IMR-90 (cell line): ENCODE measurements around the gene RGP1. TPM values are rescaled to one million over a fixed set of nuclear protein-coding genes. Genes with fewer than 3 reads are reported as not detected.

Experiments
- ATAC-seq: fragments of 200-7000 bp; cut with Tn5 transposase; 2 replicates; pipeline ENCODE4 v1.9.1; 2020; ENCODE audit warnings: low read depth, mild to moderate bottlenecking, moderate library complexity
- BruUV-seq: library from RNA; stranded (reverse); fragments of 400-500 nt; replicated peaks from 2 replicates; lab custom pipeline; 2021; lab: Mats Ljungman, UMichigan
- CTCF ChIA-PET: fragments of 300-600 bp; formaldehyde crosslinking; extraction: SDS; loops from one replicate; lab custom pipeline; 2021; ENCODE audit warnings: antibody characterized with exemption; lab: Yijun Ruan, JAX
- POLR2A ChIA-PET: fragments of 300-600 bp; sonication (Branson Sonifier 250); formaldehyde crosslinking; loops from one replicate; lab custom pipeline; 2022; ENCODE audit warnings: antibody characterized with exemption; ENCODE audit not compliant: unreplicated experiment; lab: Charles Lee
- DNase-seq: peaks from one replicate; pipeline ENCODE4 v3.0.0; 2013
- H2AFZ ChIP-seq: replicated peaks from 2 replicates; pipeline ENCODE3; 2013; ENCODE audit warnings: low read length, mild to moderate bottlenecking; ENCODE audit not compliant: poor library complexity
- H2AK5ac ChIP-seq: 2 replicates; pipeline ENCODE4 v1.6.1; 2013; ENCODE audit warnings: low read depth, low read length, inconsistent platforms
- H2AK9ac ChIP-seq: replicated peaks from 2 replicates; pipeline ENCODE3; 2013; ENCODE audit warnings: mild to moderate bottlenecking, low read depth, low read length, moderate library complexity; ENCODE audit not compliant: poor library complexity
- H2BK120ac ChIP-seq: 2 replicates; pipeline ENCODE4 v1.6.1; 2013; ENCODE audit warnings: low read depth, low read length, inconsistent platforms
- H2BK15ac ChIP-seq: 3 replicates; pipeline ENCODE4 v1.6.1; 2013; ENCODE audit warnings: low read depth, low read length, inconsistent platforms
- H2BK20ac ChIP-seq: 2 replicates; pipeline ENCODE4 v1.6.1; 2013; ENCODE audit warnings: low read depth, mild to moderate bottlenecking, inconsistent platforms, low read length, moderate library complexity
- H2BK5ac ChIP-seq: 2 replicates; pipeline ENCODE4 v1.6.1; 2013; ENCODE audit warnings: mild to moderate bottlenecking, low read depth, low read length, inconsistent platforms; ENCODE audit not compliant: poor library complexity, severe bottlenecking
- H3K14ac ChIP-seq: replicated peaks from 2 replicates; pipeline ENCODE4 v1.6.1; 2013; ENCODE audit warnings: low read depth, low read length, inconsistent platforms
- H3K18ac ChIP-seq: 2 replicates; pipeline ENCODE4 v1.6.1; 2013; ENCODE audit warnings: low read depth, low read length, control low read depth
- H3K23ac ChIP-seq: 2 replicates; pipeline ENCODE4 v1.6.1; 2013; ENCODE audit warnings: low read depth, low read length, inconsistent platforms
- H3K27ac ChIP-seq: 2 replicates; pipeline ENCODE4 v1.5.1; 2013; ENCODE audit warnings: mild to moderate bottlenecking, control low read depth, low read length; ENCODE audit not compliant: insufficient read depth
- H3K27me3 ChIP-seq: 2 replicates; pipeline ENCODE4 v1.6.1; 2013; ENCODE audit warnings: low read length; ENCODE audit not compliant: control insufficient read depth, insufficient read depth
- H3K36me3 ChIP-seq: 2 replicates; pipeline ENCODE4 v1.6.1; 2013; ENCODE audit warnings: low read length, mixed read lengths; ENCODE audit not compliant: control insufficient read depth, insufficient read depth
- H3K4ac ChIP-seq: 2 replicates; pipeline ENCODE4 v1.6.1; 2013; ENCODE audit warnings: low read depth, low read length, inconsistent platforms
- H3K4me1 ChIP-seq: 2 replicates; pipeline ENCODE4 v1.6.1; 2013; ENCODE audit warnings: low read length, mixed read lengths; ENCODE audit not compliant: control insufficient read depth, insufficient read depth
- H3K4me2 ChIP-seq: 2 replicates; pipeline ENCODE4 v1.6.1; 2013; ENCODE audit warnings: low read depth, mild to moderate bottlenecking, control low read depth, low read length, moderate library complexity
- H3K4me3 ChIP-seq: 2 replicates; pipeline ENCODE4 v1.5.1; 2013; ENCODE audit warnings: low read depth, mild to moderate bottlenecking, control low read depth, low read length, moderate library complexity; ENCODE audit not compliant: insufficient read depth
- H3K56ac ChIP-seq: 2 replicates; pipeline ENCODE4 v1.6.1; 2013; ENCODE audit warnings: low read length, inconsistent platforms; ENCODE audit not compliant: insufficient read depth; ENCODE audit errors: extremely low read depth
- H3K79me1 ChIP-seq, 2 experiments: 2 replicates each; pipeline ENCODE4 v1.6.1; 2013; ENCODE audit warnings: low read length in 2 of 2, inconsistent platforms in 1 of 2, low read depth in 1 of 2
- H3K9ac ChIP-seq: 2 replicates; pipeline ENCODE4 v1.6.1; 2013; ENCODE audit warnings: low read depth, low read length, control low read depth
- H3K9me1 ChIP-seq: 2 replicates; pipeline ENCODE4 v1.6.1; 2013; ENCODE audit warnings: low read length, inconsistent platforms; ENCODE audit not compliant: insufficient read depth
- H3K9me3 ChIP-seq: 2 replicates; pipeline ENCODE4 v1.6.1; 2013; ENCODE audit warnings: low read length; ENCODE audit not compliant: control insufficient read depth, insufficient read depth
- H4K20me1 ChIP-seq: 2 replicates; pipeline ENCODE4 v1.6.1; 2013; ENCODE audit warnings: low read length, inconsistent platforms; ENCODE audit not compliant: insufficient read depth
- H4K5ac ChIP-seq: 2 replicates; pipeline ENCODE4 v1.6.1; 2013; ENCODE audit warnings: mild to moderate bottlenecking, low read depth, low read length, control low read depth
- H4K8ac ChIP-seq, 2 experiments: 2 replicates each; pipeline ENCODE4 v1.6.1; 2013; ENCODE audit warnings: low read depth in 2 of 2, low read length in 2 of 2, control low read depth in 1 of 2, inconsistent platforms in 1 of 2
- H4K91ac ChIP-seq: 2 replicates; pipeline ENCODE4 v1.6.1; 2013; ENCODE audit warnings: low read depth, low read length, inconsistent platforms; ENCODE audit not compliant: insufficient read depth
- BHLHE40 ChIP-seq: fragments of 150-350 bp; IDR thresholded peaks from 2 replicates; pipeline ENCODE4 v1.6.1; 2016; ENCODE audit warnings: mild to moderate bottlenecking, low read depth, low read length
- CTCF ChIP-seq: conservative IDR thresholded peaks from 2 replicates; pipeline ENCODE4 v1.5.1; 2012; ENCODE audit warnings: mild to moderate bottlenecking, low read depth, low read length, improper control_type of control experiment
- ELK1 ChIP-seq: fragments of 150-350 bp; IDR thresholded peaks from 2 replicates; pipeline ENCODE4 v1.6.1; 2016; ENCODE audit warnings: low read depth, mild to moderate bottlenecking, low read length, moderate library complexity, borderline replicate concordance
- FOS ChIP-seq: fragments of 150-350 bp; IDR thresholded peaks from 2 replicates; pipeline ENCODE4 v1.6.1; 2016; ENCODE audit warnings: low read depth, low read length
- MAFK ChIP-seq: IDR thresholded peaks from 2 replicates; pipeline ENCODE4 v1.6.1; 2012; ENCODE audit warnings: low read depth, low read length, improper control_type of control experiment
- MAZ ChIP-seq: IDR thresholded peaks from 2 replicates; pipeline ENCODE4 v1.6.1; 2012; ENCODE audit warnings: low read depth, mild to moderate bottlenecking, low read length, improper control_type of control experiment, moderate library complexity, borderline replicate concordance
- POLR2A ChIP-seq: IDR thresholded peaks from 2 replicates; pipeline ENCODE4 v1.6.1; 2012; ENCODE audit warnings: mild to moderate bottlenecking, low read depth, low read length
- RAD21 ChIP-seq: IDR thresholded peaks from 2 replicates; pipeline ENCODE4 v1.6.1; 2012; ENCODE audit warnings: low read length, improper control_type of control experiment
- RFX5 ChIP-seq: IDR thresholded peaks from 2 replicates; pipeline ENCODE4 v1.8.0; 2012; ENCODE audit warnings: low read depth, mild to moderate bottlenecking, low read length, moderate library complexity
- USF2 ChIP-seq: fragments of 150-350 bp; IDR thresholded peaks from 2 replicates; pipeline ENCODE4 v1.6.1; 2017; ENCODE audit warnings: mild to moderate bottlenecking, antibody characterized with exemption, low read length, low read depth
- WGBS, 2 experiments: methylation state at CpG; one replicate each; pipeline versions ENCODE4 v1.1.5 to v1.1.7; 2013; ENCODE audit warnings: missing lambda C conversion rate in 2 of 2; ENCODE audit not compliant: insufficient read length in 1 of 2; ENCODE audit errors: extremely low coverage in 2 of 2; 5-methylcytosine and 5-hydroxymethylcytosine counted together
- dilution Hi-C: fragments of 300-500 bp; cut with HindIII; formaldehyde crosslinking; loops from one replicate; pipeline ENCODE4 v1.14.3; 2018; ENCODE audit warnings: low sequenced_read_pairs; ENCODE audit not compliant: unreplicated experiment
- in situ Hi-C: fragments of 300-500 bp; cut with MboI; formaldehyde crosslinking; loops from 3 replicates; pipeline ENCODE4 v1.14.3; 2019; ENCODE audit warnings: low sequenced_read_pairs, inconsistent platforms, mixed read lengths
- intact Hi-C: fragments of 100-400 bp; cut with micrococcal nuclease; formaldehyde crosslinking; loops from 2 replicates; pipeline ENCODE4 v1.10.0; 2022
- polyA plus RNA-seq, 3 experiments: library from polyadenylated mRNA; depleted of rRNA; stranded (reverse); fragments of >200 nt; gene quantifications; 2 replicates each; pipeline ENCODE4 v1.2.3, GENCODE V29; 2012; ENCODE audit warnings: low replicate concordance in 1 of 3
- total RNA-seq: library from RNA; depleted of rRNA; stranded (reverse); fragments of >200 nt; gene quantifications from 2 replicates; pipeline ENCODE4 v1.2.3, GENCODE V29; 2012

Gene RGP1
- total and polyA plus RNA-seq, 2 of the 4 experiments (the other 2 are of a cell fraction) = 10.2 to 14.3 TPM

- Histone ChIP-seq H3K27ac (no peak overlapping the region), H4K91ac (no peak overlapping the region), H3K4ac (no peak overlapping the region), H4K20me1 (peaks cover 39% of the 10 kb centered on the region), H2AFZ (no peak overlapping the region), H3K9ac (no peak overlapping the region), H3K23ac (no peak overlapping the region), H2AK5ac (no peak overlapping the region), H3K4me3 (no peak overlapping the region), H2BK5ac (no peak overlapping the region), H3K56ac (no peak overlapping the region), H3K36me3 (peaks cover 48% of the 10 kb centered on the region), H2AK9ac (no peak overlapping the region), H4K8ac (no peak overlapping the region), H3K9me1 (peaks cover 7% of the 10 kb centered on the region; the same call in 1 of the 2 replicates), H3K79me1 (peaks cover 41 to 87% of the 10 kb centered on the region in 2 experiments), H3K4me1 (peaks cover 24% of the 10 kb centered on the region), H2BK120ac (no peak overlapping the region), H2BK15ac (no peak overlapping the region), H3K4me2 (no peak overlapping the region), H3K27me3 (no peaks in the 10 kb centered on the region), H2BK20ac (no peak overlapping the region), H3K18ac (no peak overlapping the region), H4K5ac (no peak overlapping the region), H3K14ac (no peak overlapping the region), H3K9me3 (no peaks in the 10 kb centered on the region)
- intact Hi-C loops = no loop called here
- ATAC-seq (no peak), DNase-seq (no peak)
- no peak for TF ChIP-seq USF2
- no peak for TF ChIP-seq POLR2A
- TF ChIP-seq ELK1 = no peak
- TF ChIP-seq RFX5 = no peak
- TF ChIP-seq MAZ = no peak
- no peak for TF ChIP-seq BHLHE40
- TF ChIP-seq CTCF = no peak
- no peak for TF ChIP-seq FOS
- no peak for TF ChIP-seq RAD21
- no peak for TF ChIP-seq MAFK
- dilution Hi-C loops = no loop called here
- in situ Hi-C loops = no loop called here
- no TSS peak for BruUV-seq
- CTCF ChIA-PET = interaction anchor here (0.6 kb wide), 1 partner anchor 31 kb away, joined by 3 read pairs; no protein-coding TSS in a partner anchor
- no CpG with 5 or more reads among the region's 11 CpGs for WGBS, 2 experiments
- POLR2A ChIA-PET = no interaction called here
Observed at GRCh38 chr9:35725362-35725761, 23.7 kb upstream of the RGP1 start.
